ENCODE measurements around the gene VWF. TPM values are rescaled to one million over a fixed set of nuclear protein-coding genes. Genes with fewer than 3 reads are reported as not detected.

VWF gene
- total and polyA plus RNA-seq, 2 of the 4 experiments (the other 2 are of a cell fraction) = under 0.01 to 0.09 TPM

- Histone ChIP-seq H4K91ac (ENCODE audit: insufficient read depth, low read depth, low read length) (no peak overlapping the region), H3K18ac (ENCODE audit: low read depth, low read length) (no peak overlapping the region), H3K9me1 (ENCODE audit: insufficient read depth, low read length) (no peaks in the 10 kb centered on the region), H4K8ac (ENCODE audit: low read depth in 2 of 2, low read length in 2 of 2) (no peak overlapping the region), H3K4me2 (ENCODE audit: low read depth, low read length) (no peak overlapping the region), H2BK15ac (ENCODE audit: low read depth, low read length) (no peak overlapping the region; the same call in 2 of the 3 replicates), H3K4me1 (ENCODE audit: control insufficient read depth, insufficient read depth, low read length) (peaks cover 2% of the 10 kb centered on the region), H2AFZ (replicated peaks; ENCODE audit: low read length, poor library complexity) (no peak overlapping the region), H2AK5ac (ENCODE audit: low read depth, low read length) (no peak overlapping the region), H3K23ac (ENCODE audit: low read depth, low read length) (no peak overlapping the region), H2AK9ac (replicated peaks; ENCODE audit: low read depth, low read length, poor library complexity) (no peak overlapping the region), H3K56ac (ENCODE audit: extremely low read depth, insufficient read depth, low read length) (no peak overlapping the region; the same call in 1 of the 2 replicates), H2BK20ac (ENCODE audit: low read depth, low read length) (no peak overlapping the region), H3K27me3 (ENCODE audit: control insufficient read depth, insufficient read depth, low read length) (no peaks in the 10 kb centered on the region; the same call in 1 of the 2 replicates), H2BK120ac (ENCODE audit: low read depth, low read length) (no peak overlapping the region), H3K4ac (ENCODE audit: low read depth, low read length) (no peak overlapping the region), H3K79me1 (ENCODE audit: low read depth in 1 of 2, low read length in 2 of 2) (no peaks in the 10 kb centered on the region), H2BK5ac (ENCODE audit: low read depth, low read length, poor library complexity, severe bottlenecking) (no peak overlapping the region), H3K14ac (replicated peaks; ENCODE audit: low read depth, low read length) (no peak overlapping the region), H3K36me3 (ENCODE audit: control insufficient read depth, insufficient read depth, low read length) (no peaks in the 10 kb centered on the region), H3K9me3 (ENCODE audit: control insufficient read depth, insufficient read depth, low read length) (no peaks in the 10 kb centered on the region), H4K20me1 (ENCODE audit: insufficient read depth, low read length) (no peaks in the 10 kb centered on the region), H4K5ac (ENCODE audit: low read depth, low read length) (no peak overlapping the region), H3K4me3 (ENCODE audit: insufficient read depth, low read depth, low read length) (no peak overlapping the region), H3K9ac (ENCODE audit: low read depth, low read length) (no peak overlapping the region), H3K27ac (ENCODE audit: insufficient read depth, low read length) (no peak overlapping the region)
- BruUV-seq (replicated peaks) = no TSS peak
- dilution Hi-C loops (cut with HindIII; ENCODE audit: low sequenced_read_pairs, unreplicated experiment) (no loop called here), intact Hi-C loops (cut with micrococcal nuclease) (no loop called here), in situ Hi-C loops (cut with MboI; ENCODE audit: low sequenced_read_pairs) (no loop called here)
- CTCF ChIA-PET = interaction anchor here (0.5 to 1.0 kb wide), 2 partner anchors 48 to 171 kb away, joined by 3 read pairs; no protein-coding TSS in a partner anchor
- DNase-seq (no peak), ATAC-seq (ENCODE audit: low read depth) (no peak)
- POLR2A ChIA-PET (ENCODE audit: unreplicated experiment) = no interaction called here
- WGBS, 2 experiments (ENCODE audit: extremely low coverage in 2 of 2, insufficient read length in 1 of 2) = 100% methylated on average over 2 of the region's 11 CpGs; no CpG with 5 or more reads in 1 of the 2 experiments
- no peak for TF ChIP-seq MAFK (IDR thresholded peaks at IDR 0.05; ENCODE audit: low read depth, low read length)
- TF ChIP-seq CEBPB (IDR thresholded peaks at IDR 0.05; ENCODE audit: low read depth, low read length) = no peak
- no peak for TF ChIP-seq USF2 (IDR thresholded peaks at IDR 0.05; ENCODE audit: low read depth, low read length)
- no peak for TF ChIP-seq RAD21 (IDR thresholded peaks at IDR 0.05; ENCODE audit: low read length)
- no peak for TF ChIP-seq CHD1 (IDR thresholded peaks at IDR 0.05; ENCODE audit: low read depth, low read length)
- TF ChIP-seq SMC3 (IDR thresholded peaks at IDR 0.05; ENCODE audit: low read depth, low read length) = no peak
- TF ChIP-seq POLR2A (IDR thresholded peaks at IDR 0.05; ENCODE audit: low read depth, low read length) = no peak
- TF ChIP-seq NFE2L2 (IDR thresholded peaks at IDR 0.05; ENCODE audit: low read depth, low read length) = no peak
- no peak for TF ChIP-seq FOS (IDR thresholded peaks at IDR 0.05; ENCODE audit: low read depth, low read length)
- TF ChIP-seq RCOR1 (IDR thresholded peaks at IDR 0.05; ENCODE audit: insufficient replicate concordance, low read length) = no peak
- TF ChIP-seq RFX5 (IDR thresholded peaks at IDR 0.05; ENCODE audit: low read depth, low read length) = no peak
- TF ChIP-seq ELK1 (IDR thresholded peaks at IDR 0.05; ENCODE audit: borderline replicate concordance, low read depth, low read length) = no peak
- TF ChIP-seq BHLHE40 (IDR thresholded peaks at IDR 0.05; ENCODE audit: low read depth, low read length) = no peak
- TF ChIP-seq, protein P1, sequence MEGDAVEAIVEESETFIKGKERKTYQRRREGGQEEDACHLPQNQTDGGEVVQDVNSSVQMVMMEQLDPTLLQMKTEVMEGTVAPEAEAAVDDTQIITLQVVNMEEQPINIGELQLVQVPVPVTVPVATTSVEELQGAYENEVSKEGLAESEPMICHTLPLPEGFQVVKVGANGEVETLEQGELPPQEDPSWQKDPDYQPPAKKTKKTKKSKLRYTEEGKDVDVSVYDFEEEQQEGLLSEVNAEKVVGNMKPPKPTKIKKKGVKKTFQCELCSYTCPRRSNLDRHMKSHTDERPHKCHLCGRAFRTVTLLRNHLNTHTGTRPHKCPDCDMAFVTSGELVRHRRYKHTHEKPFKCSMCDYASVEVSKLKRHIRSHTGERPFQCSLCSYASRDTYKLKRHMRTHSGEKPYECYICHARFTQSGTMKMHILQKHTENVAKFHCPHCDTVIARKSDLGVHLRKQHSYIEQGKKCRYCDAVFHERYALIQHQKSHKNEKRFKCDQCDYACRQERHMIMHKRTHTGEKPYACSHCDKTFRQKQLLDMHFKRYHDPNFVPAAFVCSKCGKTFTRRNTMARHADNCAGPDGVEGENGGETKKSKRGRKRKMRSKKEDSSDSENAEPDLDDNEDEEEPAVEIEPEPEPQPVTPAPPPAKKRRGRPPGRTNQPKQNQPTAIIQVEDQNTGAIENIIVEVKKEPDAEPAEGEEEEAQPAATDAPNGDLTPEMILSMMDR (conservative IDR thresholded peaks at IDR 0.05; ENCODE audit: low read depth, low read length) = no peak
- TF ChIP-seq MAZ (IDR thresholded peaks at IDR 0.05; ENCODE audit: borderline replicate concordance, low read depth, low read length) = no peak
Observed at GRCh38 chr12:6113691-6114475, 10.6 kb downstream of the VWF start.

Data from IMR-90 (cell line).